AG04450 (cell line): ENCODE data around the gene LAMA5. TPM values are rescaled to one million over a fixed set of nuclear protein-coding genes. Genes with fewer than 3 reads are reported as not detected.

Experiments used
- CTCF ChIA-PET: fragments of 300-600, 350-600 bp; formaldehyde crosslinking; extraction: SDS; loops from one replicate; lab custom pipeline; 2022; ENCODE audit warnings: antibody characterized with exemption, inconsistent platforms; lab: Charles Lee
- POLR2A ChIA-PET: fragments of 350-600 bp; formaldehyde crosslinking; extraction: SDS; loops from one replicate; lab custom pipeline; 2021; ENCODE audit warnings: antibody characterized with exemption, inconsistent platforms; lab: Yijun Ruan, JAX
- DNase-seq: peaks from one replicate; pipeline ENCODE4 v3.0.0-alpha.2; 2011; ENCODE audit warnings: low read depth, low spot score
- H3K27ac ChIP-seq: one replicate; pipeline ENCODE4 v1.5.1; 2012; ENCODE audit warnings: low read depth, low read length, control low read depth
- H3K27me3 ChIP-seq: one replicate; pipeline ENCODE4 v1.6.0; 2012; ENCODE audit warnings: low read length; ENCODE audit not compliant: control insufficient read depth, insufficient read depth
- H3K4me3 ChIP-seq: 2 replicates; pipeline ENCODE4 v1.5.1; 2011; ENCODE audit warnings: mild to moderate bottlenecking, low read depth, low read length, control low read depth
- H3K9me3 ChIP-seq: 2 replicates; pipeline ENCODE4 v1.5.1; 2012; ENCODE audit warnings: low read length; ENCODE audit not compliant: control insufficient read depth, insufficient read depth
- CTCF ChIP-seq: IDR thresholded peaks from 2 replicates; pipeline ENCODE4 v1.5.1; 2011; ENCODE audit warnings: low read depth, low read length, control low read depth, inconsistent platforms
- polyA plus RNA-seq: library from polyadenylated mRNA; depleted of rRNA; stranded (reverse); fragments of >200 nt; gene quantifications from 2 replicates; pipeline ENCODE4 v1.2.3, GENCODE V29; 2011

Gene LAMA5
- polyA plus RNA-seq, 1 experiment: 1.9 TPM

GRCh38 chr20:62409086-62409853, 42.2 kb upstream of the LAMA5 start:
- TF ChIP-seq CTCF: no peak

DNA sequence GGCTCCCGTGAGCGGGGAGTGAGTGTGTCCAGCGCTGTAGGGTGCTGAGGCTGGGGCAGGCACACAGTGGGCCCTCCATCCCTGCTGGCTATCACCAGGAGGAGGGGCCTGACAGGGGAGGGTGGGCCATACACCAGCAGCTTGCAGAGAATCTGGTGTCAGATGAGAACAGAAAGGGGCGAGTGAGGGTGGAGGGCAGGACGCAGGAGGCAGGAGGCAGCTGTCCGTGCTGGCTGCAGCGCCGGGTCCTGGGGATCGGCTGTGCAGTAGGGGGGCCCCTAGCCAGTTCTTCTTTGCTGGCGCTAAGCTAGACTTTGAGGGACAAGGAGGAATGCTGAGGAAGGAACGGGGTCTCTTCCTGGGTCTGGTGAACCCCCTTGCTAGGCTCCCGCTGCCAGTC, 41.5 kb upstream of the LAMA5 start:
- no peaks in the 10 kb centered on the region; the same call in 1 of the 2 replicates for H3K9me3 ChIP-seq
- DNase-seq: no peak
- ChIA-PET CTCF (interaction anchor here (1.6 to 2.4 kb wide), 2 partner anchors 13 to 383 kb away, joined by 3 to 9 read pairs; no protein-coding TSS in a partner anchor), POLR2A (no interaction called here)
- no peak overlapping the region for H3K27ac ChIP-seq
- no peak for TF ChIP-seq CTCF
- H3K4me3 ChIP-seq: no peak overlapping the region
- H3K27me3 ChIP-seq: peaks cover 12% of the 10 kb centered on the region

More at GRCh38 chr20:62409086-62409853, 42.2 kb upstream of the LAMA5 start:
- H3K4me3 ChIP-seq: no peak overlapping the region
- peaks cover 12% of the 10 kb centered on the region for H3K27me3 ChIP-seq
- no peak for DNase-seq
- H3K9me3 ChIP-seq: no peaks in the 10 kb centered on the region; the same call in 1 of the 2 replicates
- no peak overlapping the region for H3K27ac ChIP-seq
- ChIA-PET POLR2A (no interaction called here), CTCF (interaction anchor here (0.7 to 2.4 kb wide), 4 partner anchors 9 to 382 kb away, joined by 3 to 9 read pairs (median 3); no protein-coding TSS in a partner anchor)

DNA sequence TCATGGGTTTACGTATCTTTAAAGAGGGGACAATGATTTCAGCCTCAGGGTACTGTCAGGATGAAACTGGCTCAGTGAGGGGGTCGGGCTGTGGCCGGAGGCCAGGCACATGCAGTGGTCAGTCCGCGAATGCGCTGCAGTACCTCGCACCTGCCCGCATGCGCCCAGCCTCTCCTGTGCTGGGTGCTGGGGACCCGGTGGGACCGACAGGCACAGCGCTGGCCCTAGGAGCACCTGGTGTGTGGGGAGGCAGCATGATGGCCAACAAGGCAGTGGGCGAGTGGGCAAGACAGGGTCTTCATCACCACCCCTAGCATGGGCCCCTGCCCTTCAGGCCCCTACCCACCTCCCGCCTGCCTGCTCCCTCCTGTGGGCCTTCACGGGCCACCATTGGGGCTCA, 40.9 kb upstream of the LAMA5 start:
- H3K27me3 ChIP-seq: peaks cover 12% of the 10 kb centered on the region
- DNase-seq: no peak
- TF ChIP-seq CTCF: no peak
- ChIA-PET POLR2A (no interaction called here), CTCF (no interaction called here)
- H3K27ac ChIP-seq: no peak overlapping the region
- no peaks in the 10 kb centered on the region; the same call in 1 of the 2 replicates for H3K9me3 ChIP-seq
- H3K4me3 ChIP-seq: no peak overlapping the region

DNA sequence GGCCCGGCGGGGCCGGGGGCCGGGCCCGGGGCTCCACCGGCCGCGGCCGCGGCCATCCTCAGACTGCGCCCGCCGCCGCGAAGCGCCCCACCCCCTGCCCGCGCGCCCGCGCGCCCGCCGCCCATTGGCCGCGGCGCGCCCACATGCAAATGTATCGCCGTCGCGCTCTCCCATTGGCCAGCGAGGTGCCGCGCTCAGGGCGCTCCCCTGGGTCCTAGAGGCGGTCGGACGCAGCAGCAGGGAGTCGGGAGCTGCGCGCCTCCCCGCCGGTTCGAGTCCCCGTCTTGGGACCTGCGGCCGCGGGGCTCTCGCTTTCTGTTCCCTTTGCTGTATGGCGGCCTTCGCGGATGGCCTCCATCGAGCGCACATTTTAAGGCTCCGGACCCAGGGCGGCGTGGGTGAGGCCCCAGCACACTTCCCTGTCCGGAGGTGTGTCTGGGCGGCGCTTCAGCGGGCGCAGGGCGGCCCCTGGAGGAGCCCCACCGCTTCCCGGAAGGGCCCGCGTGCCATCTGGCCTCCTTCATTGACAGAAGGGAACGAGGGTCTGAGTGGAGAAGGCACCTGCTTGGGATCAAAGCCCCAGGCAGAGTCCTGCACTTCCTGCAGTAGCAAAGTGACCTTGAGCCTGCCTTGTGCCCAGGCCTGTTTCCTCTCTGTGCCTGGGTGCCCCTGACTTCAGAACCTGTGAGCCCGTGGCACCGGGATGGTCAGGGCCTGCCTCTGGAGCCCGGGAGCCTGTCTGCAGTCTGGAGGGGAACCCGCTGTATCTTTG, 40.3 kb upstream of the LAMA5 start, which contains the start of gene CABLES2:
Gene CABLES2 (minus strand): TSS at position 65 of the 772 bp plus-strand sequence. CDS start 9 bp downstream, at position 56.
- TF ChIP-seq CTCF: no peak
- H3K27ac ChIP-seq: no peak within 1 kb of the TSS
- POLR2A ChIA-PET: no interaction called here
- CTCF ChIA-PET: no interaction called here
- H3K4me3 ChIP-seq: peak within 1 kb of the TSS; percentile 68
- DNase-seq: peak; percentile 66
- peaks cover 12% of the 10 kb centered on the region for H3K27me3 ChIP-seq
- no peaks in the 10 kb centered on the region; the same call in 1 of the 2 replicates for H3K9me3 ChIP-seq
